Measurements from ENCODE around the gene CDK6.
A peak's percentile ranks its signal among the peaks of the same experiment; 100 is the strongest.
"Not testable (repeated sequence)": the region's sequence is repeated elsewhere in the genome, so short reads cannot be mapped to it uniquely, and the experiment has no call there.

The CDK6 gene

DNA sequence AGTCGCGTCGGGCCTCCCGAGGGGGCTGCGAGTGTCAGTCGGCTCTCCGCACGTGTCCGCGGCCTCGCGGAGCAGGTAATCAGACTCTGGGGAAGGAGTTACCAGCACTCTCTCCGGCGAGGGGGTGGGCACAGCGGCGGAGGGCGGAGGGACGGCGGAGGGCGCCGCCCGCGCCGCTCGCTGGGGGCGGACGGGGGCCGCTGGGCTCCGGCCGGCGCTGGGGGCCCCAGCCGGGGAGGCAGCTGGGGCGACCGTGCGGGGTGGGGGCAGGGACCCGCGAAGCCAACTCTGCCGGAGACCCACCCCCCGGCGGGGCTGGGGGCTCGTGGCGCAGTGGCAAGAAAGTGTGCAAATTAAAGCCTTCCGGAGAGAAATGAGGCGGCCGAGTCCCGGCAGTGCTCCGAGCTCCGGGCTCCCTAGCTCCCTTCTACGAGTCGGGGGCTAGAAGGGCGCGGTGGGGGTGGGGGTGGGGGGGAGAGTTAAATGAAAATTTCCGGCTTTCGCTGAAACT lies at the start of gene CDK6:
Gene CDK6 (minus strand): TSS at position 85 of the 511 bp plus-strand sequence. CDS start 3,250 bp downstream, outside the sequence.
- TF ChIP-seq, protein P1, sequence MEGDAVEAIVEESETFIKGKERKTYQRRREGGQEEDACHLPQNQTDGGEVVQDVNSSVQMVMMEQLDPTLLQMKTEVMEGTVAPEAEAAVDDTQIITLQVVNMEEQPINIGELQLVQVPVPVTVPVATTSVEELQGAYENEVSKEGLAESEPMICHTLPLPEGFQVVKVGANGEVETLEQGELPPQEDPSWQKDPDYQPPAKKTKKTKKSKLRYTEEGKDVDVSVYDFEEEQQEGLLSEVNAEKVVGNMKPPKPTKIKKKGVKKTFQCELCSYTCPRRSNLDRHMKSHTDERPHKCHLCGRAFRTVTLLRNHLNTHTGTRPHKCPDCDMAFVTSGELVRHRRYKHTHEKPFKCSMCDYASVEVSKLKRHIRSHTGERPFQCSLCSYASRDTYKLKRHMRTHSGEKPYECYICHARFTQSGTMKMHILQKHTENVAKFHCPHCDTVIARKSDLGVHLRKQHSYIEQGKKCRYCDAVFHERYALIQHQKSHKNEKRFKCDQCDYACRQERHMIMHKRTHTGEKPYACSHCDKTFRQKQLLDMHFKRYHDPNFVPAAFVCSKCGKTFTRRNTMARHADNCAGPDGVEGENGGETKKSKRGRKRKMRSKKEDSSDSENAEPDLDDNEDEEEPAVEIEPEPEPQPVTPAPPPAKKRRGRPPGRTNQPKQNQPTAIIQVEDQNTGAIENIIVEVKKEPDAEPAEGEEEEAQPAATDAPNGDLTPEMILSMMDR (IDR thresholded peaks at IDR 0.05) = no peak

GRCh38 chr7:92886039-92886438 lies 49.7 kb upstream of the CDK6 start:
- H3K9me3 ChIP-seq (ENCODE audit: control insufficient read depth, low read length) = not testable (repeated sequence)

More for the DNA sequence above, at the start of gene CDK6:
- Histone ChIP-seq H2AFZ (peak within 1 kb of the TSS; percentile 85), H3K4me1 (peaks cover 5% of the 10 kb centered on the region), H3K79me2 (peaks cover 5% of the 10 kb centered on the region), H3K9me3 (ENCODE audit: control insufficient read depth, low read length) (no peaks in the 10 kb centered on the region), H3K9ac (no peak within 1 kb of the TSS), H3K27ac (peak within 1 kb of the TSS; percentile 89), H3K36me3 (ENCODE audit: control insufficient read depth, insufficient read depth, low read length) (no peaks in the 10 kb centered on the region), H3K27me3 (ENCODE audit: control insufficient read depth, insufficient read depth, low read length) (no peaks in the 10 kb centered on the region), H3K4me3 (ENCODE audit: low read depth, low read length) (peak within 1 kb of the TSS; percentile 86), H3K4me2 (ENCODE audit: low read length) (peak within 1 kb of the TSS; percentile 91)

GRCh38 chr7:92884218-92884617 lies 47.8 kb upstream of the CDK6 start:
- no peak overlapping the region for H3K4me2 ChIP-seq (ENCODE audit: low read length)
- H3K4me1 ChIP-seq = no peaks in the 10 kb centered on the region
- no peak overlapping the region for H3K4me3 ChIP-seq (ENCODE audit: low read depth, low read length)
- H3K9ac ChIP-seq = no peak overlapping the region
- H2AFZ ChIP-seq = no peak overlapping the region
- H3K9me3 ChIP-seq (ENCODE audit: control insufficient read depth, low read length) = no peaks in the 10 kb centered on the region
- no peaks in the 10 kb centered on the region for H3K36me3 ChIP-seq (ENCODE audit: control insufficient read depth, insufficient read depth, low read length)
- no peaks in the 10 kb centered on the region for H3K27me3 ChIP-seq (ENCODE audit: control insufficient read depth, insufficient read depth, low read length)
- no peaks in the 10 kb centered on the region for H3K79me2 ChIP-seq
- TF ChIP-seq, protein P1 (IDR thresholded peaks at IDR 0.05) = no peak
- H3K27ac ChIP-seq = no peak overlapping the region

More at GRCh38 chr7:92886039-92886438, 49.7 kb upstream of the CDK6 start:
- H3K79me2 ChIP-seq; H2AFZ ChIP-seq; H3K4me2 ChIP-seq (ENCODE audit: low read length); H3K36me3 ChIP-seq (ENCODE audit: control insufficient read depth, insufficient read depth, low read length); H3K27ac ChIP-seq; H3K4me1 ChIP-seq; H3K27me3 ChIP-seq (ENCODE audit: control insufficient read depth, insufficient read depth, low read length); H3K9ac ChIP-seq; H3K4me3 ChIP-seq (ENCODE audit: low read depth, low read length): not testable (repeated sequence)

- Histone ChIP-seq H3K27me3 (ENCODE audit: control insufficient read depth, insufficient read depth, low read length) (no peaks in the 10 kb centered on the region), H3K4me2 (ENCODE audit: low read length) (no peak overlapping the region), H3K79me2 (no peaks in the 10 kb centered on the region), H2AFZ (no peak overlapping the region), H3K4me3 (ENCODE audit: low read depth, low read length) (no peak overlapping the region), H3K9me3 (ENCODE audit: control insufficient read depth, low read length) (no peaks in the 10 kb centered on the region), H3K9ac (no peak overlapping the region), H3K27ac (no peak overlapping the region), H3K4me1 (no peaks in the 10 kb centered on the region), H3K36me3 (ENCODE audit: control insufficient read depth, insufficient read depth, low read length) (no peaks in the 10 kb centered on the region)
- TF ChIP-seq, protein P1 (IDR thresholded peaks at IDR 0.05) = no peak
Observed at GRCh38 chr7:92882760-92883159, 46.4 kb upstream of the CDK6 start.

DNA sequence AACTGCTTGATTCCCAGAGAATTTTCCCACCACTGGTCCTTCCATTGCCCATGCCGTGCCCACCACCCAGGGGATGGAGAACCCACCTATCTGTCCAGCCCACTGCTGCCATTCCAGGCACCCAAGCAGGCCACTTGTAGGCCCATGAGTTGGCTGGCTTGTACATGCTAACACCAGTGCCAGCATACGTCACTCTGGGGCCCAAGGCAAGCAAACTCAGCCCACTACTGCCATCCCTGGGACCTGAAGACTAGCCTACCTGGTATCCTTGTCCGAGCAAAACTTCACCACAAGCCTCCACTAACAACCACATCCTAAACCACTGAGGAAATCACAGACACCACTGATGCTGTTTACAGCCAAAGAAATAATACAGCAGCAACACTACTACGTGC lies 44.7 kb upstream of the CDK6 start:
- H3K9ac ChIP-seq = no peak overlapping the region
- no peak overlapping the region for H2AFZ ChIP-seq
- no peaks in the 10 kb centered on the region for H3K36me3 ChIP-seq (ENCODE audit: control insufficient read depth, insufficient read depth, low read length)
- no peak overlapping the region for H3K4me2 ChIP-seq (ENCODE audit: low read length)
- no peaks in the 10 kb centered on the region for H3K9me3 ChIP-seq (ENCODE audit: control insufficient read depth, low read length)
- no peaks in the 10 kb centered on the region for H3K79me2 ChIP-seq
- TF ChIP-seq, protein P1 (IDR thresholded peaks at IDR 0.05) = no peak
- no peak overlapping the region for H3K27ac ChIP-seq
- H3K4me1 ChIP-seq = no peaks in the 10 kb centered on the region
- H3K4me3 ChIP-seq (ENCODE audit: low read depth, low read length) = no peak overlapping the region
- no peaks in the 10 kb centered on the region for H3K27me3 ChIP-seq (ENCODE audit: control insufficient read depth, insufficient read depth, low read length)
